T-helper 1 cell treated with Interleukin-12 subunit alpha and Interleukin-12 subunit beta and Interleukin-4 antibody, amounts not matched to agents 30 μg/mL and 1 μg/mL, for 36 hours (primary cell): ENCODE measurements around the gene IKZF2.

Experiments used
- H3K27ac Mint-ChIP-seq: one replicate; pipeline ENCODE4 v1.8.0; 2021; ENCODE audit warnings: mild to moderate bottlenecking, mixed read lengths
- H3K27me3 Mint-ChIP-seq: one replicate; pipeline ENCODE4 v1.8.0; 2021; ENCODE audit warnings: low read depth, mixed read lengths
- H3K36me3 Mint-ChIP-seq: one replicate; pipeline ENCODE4 v1.8.0; 2021; ENCODE audit warnings: low read depth, mixed read lengths
- H3K4me1 Mint-ChIP-seq: one replicate; pipeline ENCODE4 v1.8.0; 2021; ENCODE audit warnings: low read depth, mixed read lengths
- H3K4me3 Mint-ChIP-seq: one replicate; pipeline ENCODE4 v1.8.0; 2021; ENCODE audit warnings: mild to moderate bottlenecking, moderate library complexity, mixed read lengths
- H3K9me3 Mint-ChIP-seq: one replicate; pipeline ENCODE4 v1.8.0; 2021; ENCODE audit warnings: mixed read lengths

The IKZF2 gene

DNA sequence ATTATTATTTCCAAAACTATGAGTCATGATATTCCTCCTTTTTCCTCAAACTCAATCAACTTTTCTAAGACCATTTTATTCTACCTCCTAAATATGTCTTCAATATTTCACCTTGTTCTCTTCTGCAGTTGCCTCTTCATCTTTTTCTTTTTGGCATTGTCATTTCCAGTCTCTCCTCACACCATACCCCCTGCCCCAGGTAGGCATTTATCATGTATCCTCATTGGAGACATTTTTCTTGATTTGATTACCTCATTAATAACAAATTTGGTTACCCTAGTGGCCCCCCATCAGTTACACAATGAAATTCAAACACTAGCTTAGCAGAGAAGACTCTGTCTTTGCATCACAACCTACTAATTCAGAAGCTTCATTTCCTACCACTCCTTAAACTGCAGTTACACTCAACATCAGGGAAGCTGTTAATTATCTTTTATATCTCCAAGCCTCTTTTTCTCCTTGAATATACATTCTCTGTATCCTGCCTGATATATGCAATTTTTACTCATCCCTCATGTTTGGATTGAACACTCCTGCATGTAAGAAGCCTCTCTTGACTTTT is 133.0 kb downstream of the IKZF2 start:
- no peaks in the 10 kb centered on the region for H3K9me3 Mint-ChIP-seq
- H3K36me3 Mint-ChIP-seq, result peaks cover 3% of the 10 kb centered on the region
- no peak overlapping the region for H3K4me3 Mint-ChIP-seq
- H3K27me3 Mint-ChIP-seq, result peaks cover 28% of the 10 kb centered on the region
- H3K27ac Mint-ChIP-seq, result no peak overlapping the region
- peaks cover 29% of the 10 kb centered on the region for H3K4me1 Mint-ChIP-seq

DNA sequence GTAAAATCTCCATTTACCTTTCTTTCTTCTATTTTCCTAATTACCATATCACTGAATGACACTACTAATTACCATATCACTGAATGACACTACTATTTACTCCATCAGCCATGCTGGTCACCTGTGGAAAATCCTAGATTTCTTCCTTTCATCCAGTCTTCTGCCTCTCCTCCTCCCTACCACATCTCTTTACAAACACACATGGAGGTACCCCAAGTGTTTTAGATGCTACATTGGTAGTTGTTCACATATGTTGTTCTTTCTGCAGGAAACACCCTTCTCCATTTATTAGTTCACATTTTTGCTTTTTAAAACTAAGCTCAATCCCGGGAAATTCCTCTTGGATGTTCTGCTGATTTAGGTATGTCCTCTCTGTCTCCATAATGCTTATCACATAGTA is 134.0 kb downstream of the IKZF2 start:
- no peak overlapping the region for H3K27ac Mint-ChIP-seq
- H3K27me3 Mint-ChIP-seq, result peaks cover 28% of the 10 kb centered on the region
- H3K4me3 Mint-ChIP-seq, result no peak overlapping the region
- peaks cover 29% of the 10 kb centered on the region for H3K4me1 Mint-ChIP-seq
- peaks cover 3% of the 10 kb centered on the region for H3K36me3 Mint-ChIP-seq
- H3K9me3 Mint-ChIP-seq, result no peaks in the 10 kb centered on the region

DNA sequence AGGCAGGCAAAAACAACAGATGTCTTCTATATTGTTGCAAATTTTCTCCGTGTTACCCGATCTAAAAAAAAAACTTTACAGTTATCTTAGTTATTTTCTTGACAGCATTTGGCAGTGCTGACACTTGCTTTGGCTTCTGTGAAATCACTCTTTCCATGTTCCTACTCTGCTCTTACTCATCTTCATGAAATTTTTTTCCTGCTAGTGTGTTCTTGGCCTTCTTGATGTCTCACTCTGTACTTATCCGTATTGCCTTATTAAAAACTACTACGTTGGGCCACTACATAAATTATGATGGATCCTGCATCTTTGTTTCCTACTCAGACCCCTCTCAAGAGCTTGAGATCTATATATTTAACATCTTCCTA is 134.4 kb downstream of the IKZF2 start:
- Mint-ChIP-seq H3K36me3 (peaks cover 3% of the 10 kb centered on the region), H3K4me1 (peaks cover 25% of the 10 kb centered on the region), H3K27me3 (peaks cover 29% of the 10 kb centered on the region), H3K4me3 (no peak overlapping the region), H3K9me3 (no peaks in the 10 kb centered on the region), H3K27ac (no peak overlapping the region)

DNA sequence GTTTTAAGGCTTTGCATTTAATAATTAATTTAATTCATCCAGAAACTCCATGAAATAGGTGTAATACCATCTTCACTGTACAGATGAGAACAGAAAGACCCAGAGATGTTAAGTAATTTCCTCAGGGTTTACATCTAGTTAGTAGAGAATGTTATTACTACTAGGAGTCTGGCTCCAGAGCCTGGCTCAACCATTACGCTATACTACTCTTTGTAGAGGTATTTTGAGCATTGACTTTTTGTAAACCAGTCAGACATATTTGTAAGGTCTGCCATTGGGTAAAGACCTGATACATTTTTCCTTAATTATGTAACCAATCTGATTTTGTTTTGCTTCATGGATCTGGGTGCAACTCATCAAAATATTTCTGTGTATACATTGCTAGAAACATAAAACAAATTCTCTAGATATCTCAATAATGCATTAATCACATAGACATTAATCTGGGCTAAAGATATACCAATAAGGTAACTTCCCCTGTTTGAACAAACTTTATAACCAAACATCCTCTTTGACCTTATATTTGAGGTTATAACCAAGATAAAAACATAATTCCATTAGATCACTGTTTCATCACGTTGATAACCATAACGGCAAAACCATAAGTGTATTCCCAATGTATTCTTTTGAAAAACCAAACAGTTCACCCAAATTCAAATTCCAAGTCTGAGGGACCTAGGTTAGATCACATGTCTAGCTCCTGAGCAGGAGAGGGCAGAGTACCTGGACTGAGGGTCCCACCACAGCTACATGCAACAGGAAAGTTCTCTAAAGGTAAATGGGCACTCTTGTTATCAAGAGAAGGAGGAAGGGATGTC is 135.0 kb downstream of the IKZF2 start:
- Mint-ChIP-seq H3K36me3 (peaks cover 3% of the 10 kb centered on the region), H3K4me3 (no peak overlapping the region), H3K4me1 (peaks cover 24% of the 10 kb centered on the region), H3K27ac (no peak overlapping the region), H3K9me3 (no peaks in the 10 kb centered on the region), H3K27me3 (peaks cover 35% of the 10 kb centered on the region)

DNA sequence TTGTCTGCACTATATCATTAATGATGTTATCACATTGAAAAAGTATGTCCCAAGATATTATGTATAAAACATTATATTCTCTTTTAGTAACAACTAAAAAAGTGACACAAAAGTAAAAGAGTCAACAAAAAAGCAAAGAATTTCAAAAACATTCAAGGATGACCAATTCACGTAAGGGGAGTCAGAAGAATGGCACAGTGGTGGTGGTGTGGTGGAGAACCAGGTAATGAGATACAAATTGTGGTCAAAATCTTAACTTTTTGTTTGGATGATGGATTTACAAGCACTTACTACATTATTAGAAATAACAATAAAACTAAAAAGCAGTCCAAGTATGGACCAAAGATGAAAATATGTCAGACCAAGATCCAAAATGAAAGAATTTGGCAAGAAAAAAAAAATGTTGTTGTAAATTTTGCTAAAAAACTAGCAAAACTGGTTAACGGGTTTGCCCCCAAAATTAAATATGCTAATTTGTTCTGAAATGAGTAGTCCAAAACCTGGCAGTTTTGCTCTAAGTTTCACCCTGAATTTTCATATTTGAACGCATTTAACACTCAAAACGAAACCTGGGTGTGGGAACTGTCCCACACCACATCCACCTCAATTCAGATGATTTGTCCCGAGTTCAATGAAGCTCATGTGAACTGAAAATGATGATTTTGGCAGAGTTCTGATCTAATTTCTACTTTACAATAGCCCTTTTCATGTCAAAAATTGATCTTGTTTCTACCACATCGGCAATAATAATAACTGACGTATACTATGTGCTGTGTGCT is 135.8 kb downstream of the IKZF2 start:
- Mint-ChIP-seq H3K36me3 (peaks cover 3% of the 10 kb centered on the region), H3K9me3 (no peaks in the 10 kb centered on the region), H3K4me1 (peaks cover 24% of the 10 kb centered on the region), H3K4me3 (peak overlapping the region; percentile 29), H3K27me3 (peaks cover 42% of the 10 kb centered on the region), H3K27ac (no peak overlapping the region)

DNA sequence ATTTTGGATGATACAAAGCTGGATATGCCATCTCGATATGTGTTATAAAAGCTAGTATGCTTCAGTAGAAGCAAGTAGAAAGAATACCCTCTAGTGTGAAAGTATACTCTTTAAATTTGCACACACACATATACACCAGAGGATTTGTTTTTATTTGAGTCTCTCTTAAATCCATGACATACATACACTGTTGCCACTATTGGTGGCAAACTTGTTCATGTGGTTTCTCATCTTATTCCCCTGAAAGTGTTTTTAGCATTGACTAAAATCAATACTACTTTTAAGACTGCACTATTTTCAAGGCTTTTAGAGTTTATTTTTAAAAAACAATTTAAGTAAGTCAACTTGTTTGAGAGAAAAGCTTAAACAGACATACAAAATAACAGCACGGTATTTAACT is 137.4 kb downstream of the IKZF2 start:
- Mint-ChIP-seq H3K27ac (no peak overlapping the region), H3K36me3 (peaks cover 3% of the 10 kb centered on the region), H3K4me3 (no peak overlapping the region), H3K27me3 (peaks cover 44% of the 10 kb centered on the region), H3K9me3 (no peaks in the 10 kb centered on the region), H3K4me1 (peaks cover 24% of the 10 kb centered on the region)

DNA sequence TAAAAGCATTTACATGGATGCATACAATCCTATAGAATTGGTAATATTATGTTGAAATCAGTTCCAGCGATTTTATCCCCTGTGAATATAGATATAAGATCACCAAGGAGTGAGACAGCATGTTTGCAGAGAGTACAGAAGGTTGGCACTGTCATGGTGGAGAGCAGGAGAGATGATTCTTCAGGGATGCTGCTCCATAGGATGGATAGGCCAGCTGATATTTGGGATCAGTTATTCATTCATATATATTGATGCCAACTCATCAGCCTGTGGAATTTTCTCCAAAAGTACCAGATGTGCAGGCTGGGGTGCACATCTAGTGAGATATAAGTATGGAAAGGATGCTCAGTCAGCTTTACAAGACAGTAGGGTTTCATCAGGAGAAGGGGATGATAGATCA is 139.9 kb downstream of the IKZF2 start:
- Mint-ChIP-seq H3K4me1 (peaks cover 19% of the 10 kb centered on the region), H3K27ac (no peak overlapping the region), H3K9me3 (no peaks in the 10 kb centered on the region), H3K36me3 (no peaks in the 10 kb centered on the region), H3K27me3 (peaks cover 27% of the 10 kb centered on the region), H3K4me3 (no peak overlapping the region)

DNA sequence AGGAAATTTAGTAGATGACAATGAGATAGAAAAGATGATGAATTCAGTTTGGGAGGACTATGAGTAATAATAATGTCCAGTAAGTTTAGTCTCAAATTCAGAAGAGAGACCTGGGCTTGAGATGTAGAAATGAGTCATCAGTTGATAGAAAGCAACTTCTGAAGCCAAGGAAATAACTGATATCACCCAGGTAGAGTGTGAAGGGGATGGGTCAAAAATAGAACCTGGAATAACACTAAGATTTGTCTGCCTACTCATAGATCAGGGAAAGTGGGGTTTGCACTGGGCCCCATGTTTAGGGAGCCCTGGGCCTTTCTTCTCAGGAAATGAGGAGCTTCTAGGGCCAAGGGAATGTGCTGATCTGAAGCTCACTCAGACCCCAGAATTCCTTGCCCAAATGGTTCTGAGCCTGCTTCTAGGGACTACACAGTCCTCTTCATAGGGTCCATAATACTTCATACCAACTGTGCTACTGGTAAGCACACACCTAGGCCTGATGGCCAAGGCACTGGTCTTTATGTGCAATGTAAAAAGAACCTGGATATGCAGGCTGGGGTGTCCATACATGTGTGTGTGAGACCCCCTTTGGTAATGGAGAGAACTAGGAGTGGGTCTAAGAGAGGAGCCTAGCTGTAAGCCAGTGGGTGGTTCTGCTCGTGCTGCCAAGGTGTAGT is 141.2 kb downstream of the IKZF2 start:
- Mint-ChIP-seq H3K27ac (no peak overlapping the region), H3K9me3 (no peaks in the 10 kb centered on the region), H3K4me1 (peaks cover 9% of the 10 kb centered on the region), H3K4me3 (no peak overlapping the region), H3K36me3 (no peaks in the 10 kb centered on the region), H3K27me3 (peaks cover 22% of the 10 kb centered on the region)

DNA sequence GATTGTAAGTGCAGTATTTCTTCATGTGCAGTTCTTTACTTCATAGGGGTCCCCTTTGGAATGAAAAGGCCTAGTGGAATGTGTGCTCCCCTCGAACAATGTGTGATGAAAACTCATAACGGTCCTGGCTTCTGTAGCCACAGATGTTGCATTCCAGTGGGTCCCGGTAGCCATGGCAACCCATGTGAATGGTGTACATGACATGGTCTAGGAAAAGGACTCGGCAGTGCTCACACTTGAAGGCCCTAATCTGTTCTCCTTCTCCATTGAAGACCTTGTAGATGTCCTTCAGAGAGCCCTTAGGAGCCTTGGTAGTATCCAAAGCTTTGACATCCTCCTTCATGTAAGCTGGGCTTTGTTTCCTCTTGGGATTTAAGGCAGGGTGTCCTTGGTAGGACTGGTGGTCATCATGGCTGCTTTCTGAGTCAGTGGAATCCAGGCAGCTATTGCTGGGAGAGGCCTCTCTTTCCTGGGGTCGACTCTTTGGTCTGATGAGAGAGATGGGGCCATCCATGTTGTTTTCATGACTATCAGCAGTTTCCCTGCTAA is 144.0 kb downstream of the IKZF2 start:
- H3K4me3 Mint-ChIP-seq, result no peak overlapping the region
- H3K27me3 Mint-ChIP-seq, result peaks cover 25% of the 10 kb centered on the region
- H3K27ac Mint-ChIP-seq, result no peak overlapping the region
- H3K4me1 Mint-ChIP-seq, result no peaks in the 10 kb centered on the region
- H3K36me3 Mint-ChIP-seq, result no peaks in the 10 kb centered on the region
- no peaks in the 10 kb centered on the region for H3K9me3 Mint-ChIP-seq

DNA sequence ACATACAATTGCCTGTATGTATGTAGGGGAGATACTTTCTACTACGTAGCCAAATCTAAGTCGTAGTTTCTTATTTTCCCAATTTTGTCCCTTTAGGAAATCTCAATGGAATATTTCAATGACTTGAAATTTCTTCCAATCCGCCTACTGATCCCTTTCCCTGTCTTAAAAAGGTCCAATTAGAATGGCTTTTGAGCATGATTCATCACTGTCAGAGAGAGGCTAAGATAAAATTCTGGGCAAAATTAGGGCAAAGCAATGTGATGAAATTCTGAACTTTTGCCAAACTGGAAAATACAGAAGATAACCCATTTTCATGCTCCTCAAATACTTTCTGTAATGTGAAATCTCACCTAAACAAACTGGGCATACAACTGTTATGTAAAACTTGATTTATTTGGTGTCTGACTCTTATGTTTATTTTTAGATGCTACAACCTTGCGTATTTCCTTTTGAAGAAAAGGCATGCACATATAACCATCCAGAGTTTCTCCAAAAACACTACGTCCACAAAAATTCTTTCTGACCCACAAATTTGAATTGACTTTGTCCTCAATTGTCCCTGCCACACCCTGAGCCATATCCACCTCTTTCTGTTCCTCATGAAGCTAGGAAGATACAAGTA is 147.1 kb downstream of the IKZF2 start:
- Mint-ChIP-seq H3K27me3 (peaks cover 9% of the 10 kb centered on the region), H3K27ac (no peak overlapping the region), H3K36me3 (peaks cover 2% of the 10 kb centered on the region), H3K4me1 (peaks cover 3% of the 10 kb centered on the region), H3K4me3 (no peak overlapping the region), H3K9me3 (no peaks in the 10 kb centered on the region)

DNA sequence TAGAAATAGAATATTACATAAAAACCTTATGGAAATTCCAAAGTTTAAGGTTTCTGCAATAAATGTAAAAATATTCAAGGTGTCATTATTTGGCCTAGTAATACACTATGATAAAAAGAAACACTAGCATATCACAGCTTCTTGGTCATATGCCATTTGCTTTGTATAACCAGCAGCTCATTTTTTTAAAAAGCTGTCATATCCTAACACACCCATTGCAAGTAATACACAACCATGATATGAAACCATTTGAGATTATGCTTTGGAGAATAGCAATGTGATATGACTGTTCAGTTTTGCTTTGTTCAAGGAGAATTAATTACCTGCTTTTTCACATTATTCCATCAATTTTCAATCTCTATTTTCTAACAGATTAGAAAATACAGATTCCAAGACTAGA is 149.0 kb downstream of the IKZF2 start:
- no peaks in the 10 kb centered on the region for H3K9me3 Mint-ChIP-seq
- no peak overlapping the region for H3K4me3 Mint-ChIP-seq
- H3K4me1 Mint-ChIP-seq, result peaks cover 3% of the 10 kb centered on the region
- peaks cover 2% of the 10 kb centered on the region for H3K36me3 Mint-ChIP-seq
- H3K27ac Mint-ChIP-seq, result no peak overlapping the region
- H3K27me3 Mint-ChIP-seq, result peaks cover 9% of the 10 kb centered on the region

DNA sequence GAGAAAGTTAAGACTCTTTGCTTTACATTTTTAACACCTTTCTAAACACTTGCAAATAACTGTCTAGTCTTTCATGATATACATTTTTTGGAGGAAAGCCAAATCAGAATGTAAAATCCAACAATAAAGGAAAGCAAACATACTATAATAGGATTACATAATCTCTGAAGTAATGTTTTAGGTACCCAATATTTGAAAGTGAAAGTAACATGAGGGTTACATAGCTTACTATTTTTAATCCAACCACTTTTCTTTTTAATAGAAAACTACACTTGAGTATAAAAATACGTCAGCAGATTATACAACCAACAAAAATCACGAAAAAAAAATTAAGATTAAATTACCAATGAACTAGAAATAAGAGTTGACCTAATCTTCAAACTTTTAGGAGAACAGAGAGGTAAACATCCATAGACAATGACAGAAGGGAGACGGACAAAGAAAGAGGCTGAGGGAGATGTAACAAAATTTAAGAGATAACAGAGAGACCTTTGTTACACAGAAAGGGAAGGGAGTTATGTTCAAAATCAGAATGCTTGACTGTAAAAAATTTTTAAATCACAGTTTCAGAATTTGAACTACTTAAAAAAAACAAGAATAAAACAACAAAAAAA is 150.0 kb downstream of the IKZF2 start:
- Mint-ChIP-seq H3K36me3 (peaks cover 2% of the 10 kb centered on the region), H3K27me3 (peaks cover 9% of the 10 kb centered on the region), H3K4me1 (peaks cover 3% of the 10 kb centered on the region), H3K9me3 (no peaks in the 10 kb centered on the region), H3K27ac (no peak overlapping the region), H3K4me3 (no peak overlapping the region)

DNA sequence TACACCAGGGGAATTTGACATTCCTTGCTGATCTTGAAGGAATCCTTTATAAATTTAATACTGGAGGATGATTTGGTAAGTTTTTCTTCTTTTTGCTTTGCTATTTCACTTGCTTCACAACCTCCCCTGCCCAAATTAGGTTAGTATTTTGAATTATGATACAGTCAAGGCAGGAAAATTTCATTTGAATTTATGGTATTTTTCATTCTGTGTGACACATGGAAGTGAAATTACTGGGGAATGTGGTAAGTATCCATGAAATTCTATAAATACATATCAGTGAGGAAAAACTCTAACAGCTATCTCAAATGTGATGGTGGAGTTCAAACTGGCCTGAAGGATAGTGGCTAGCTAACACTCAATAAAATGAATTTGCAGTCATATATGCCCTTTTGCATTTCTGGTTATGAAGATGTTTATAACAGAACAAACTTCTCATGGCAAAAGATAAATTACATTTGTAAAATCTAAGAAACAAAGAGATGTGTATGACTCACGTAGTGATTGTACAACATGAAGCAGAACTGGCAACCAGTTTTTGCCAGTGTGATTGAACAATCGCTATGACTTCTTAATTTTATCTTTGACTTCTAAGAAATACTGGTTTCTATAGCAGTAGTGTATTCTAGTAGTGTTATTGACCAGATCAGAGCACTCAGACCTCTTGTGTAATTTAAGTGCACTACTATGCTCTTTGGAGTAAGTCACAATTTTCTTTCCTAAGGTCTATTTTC is 152.6 kb downstream of the IKZF2 start:
- H3K27ac Mint-ChIP-seq, result no peak overlapping the region
- no peaks in the 10 kb centered on the region for H3K9me3 Mint-ChIP-seq
- H3K36me3 Mint-ChIP-seq, result peaks cover 2% of the 10 kb centered on the region
- H3K4me1 Mint-ChIP-seq, result peaks cover 3% of the 10 kb centered on the region
- no peak overlapping the region for H3K4me3 Mint-ChIP-seq
- H3K27me3 Mint-ChIP-seq, result no peaks in the 10 kb centered on the region
